Adrenal gland (tissue), 12 donors: Measurements from ENCODE around the gene SLC9A9. TPM values are rescaled to one million over a fixed set of nuclear protein-coding genes. Genes with fewer than 3 reads are reported as not detected.

Source experiments
- DNase-seq, 7 donors: peaks; one replicate each; pipeline ENCODE4 v3.0.0-alpha.2; 2019 to 2020
- H3K27ac ChIP-seq, 5 donors: fragments of 200-600 bp; sonication (generic) in 4 of 5; 1 replicate in 3 of 5; 2 replicates in 2 of 5; pipeline versions ENCODE4 v1.5.1 to v1.8.0; 2016 to 2020; ENCODE audit warnings: mild to moderate bottlenecking in 1 of 5
- H3K27me3 ChIP-seq: fragments of 200-600 bp; 2 replicates; pipeline ENCODE4 v1.8.0; 2021
- H3K36me3 ChIP-seq, 2 donors: fragments of 200-600 bp; replicated peaks in 1 of 2; 1 replicate in 1 of 2; 2 replicates in 1 of 2; pipeline versions ENCODE4 v1.5.1 to v1.8.0; 2018 to 2022
- H3K4me1 ChIP-seq, 2 donors: fragments of 200-600 bp; replicated peaks in 1 of 2; 1 replicate in 1 of 2; 2 replicates in 1 of 2; pipeline versions ENCODE4 v1.5.1 to v1.8.0; 2018 to 2021
- H3K4me3 ChIP-seq, 4 donors: fragments of 200-600 bp; sonication (generic) in 3 of 4; one replicate each; pipeline ENCODE4 v1.5.1; 2016 to 2018
- H3K9me3 ChIP-seq, 3 donors: fragments of 200-600 bp; sonication (generic) in 1 of 3; replicated peaks in 1 of 3; 1 replicate in 2 of 3; 2 replicates in 1 of 3; pipeline versions ENCODE4 v1.5.1 to v1.8.0; 2016 to 2021
- CTCF ChIP-seq, 6 experiments: fragments of 450-650 bp in 4 of 6; fragments of 200-600 bp in 2 of 6; sonication (generic) in 1 of 6; IDR thresholded peaks; 1 replicate in 5 of 6; 2 replicates in 1 of 6; pipeline versions ENCODE4 v1.5.1 to v1.8.0; 2016 to 2021; ENCODE audit warnings: antibody characterized with exemption in 6 of 6, mild to moderate bottlenecking in 2 of 6, moderate library complexity in 1 of 6
- POLR2A ChIP-seq, 2 donors: fragments of 450-650 bp; IDR thresholded peaks; one replicate each; pipeline ENCODE4 v1.6.1; 2017; ENCODE audit warnings: antibody characterized with exemption in 2 of 2, mild to moderate bottlenecking in 2 of 2, moderate library complexity in 1 of 2
- WGBS, 4 donors: extraction: QIAGEN DNeasy Blood & Tissue Kit in 2 of 4; methylation state at CpG; one replicate each; pipeline versions ENCODE4 v1.1.5 to v1.1.7; 2013 to 2017; 5-methylcytosine and 5-hydroxymethylcytosine counted together
- intact Hi-C, 2 donors: fragments of 100-400 bp; cut with DNase I; formaldehyde crosslinking; loops; one replicate each; pipeline versions ENCODE4 v1.14.1 to v1.15.0; 2022 to 2023
- polyA plus RNA-seq, 3 donors: library from polyadenylated mRNA; stranded (reverse); fragments of 200-250 nt in 2 of 3; fragments of 350-450 nt in 1 of 3; fragmentation: Illumina TruSeq in 1 of 3; extraction: RNeasy Lipid Tissue Mini Kit (QIAGEN cat#74804) in 1 of 3; gene quantifications; one replicate each; pipeline ENCODE4 v1.2.3, GENCODE V29; 2013 to 2014
- total RNA-seq, 9 donors: library from RNA; depleted of rRNA in 4 of 9; stranded (reverse); fragments of >200 nt in 4 of 9; fragments of 120-200 nt in 1 of 9; fragmentation: NEBNext Ultra II Directional in 1 of 9; extraction: Animal tissue kit (Norgen Biotek cat#: 25700) in 1 of 9; gene quantifications; one replicate each; pipeline versions ENCODE4 v1.1.0 to v1.2.4, GENCODE V29; 2013 to 2023
- donor health status: healthy with polysubstance abuse.
- donor health status: Bipolar disorder and iron deficiency.
- donor health status: DM: yes; HTN: yes; CAD: no.
- donor health status: DM: no; HTN: no; CAD: no.
- donor health status: DM: no; HTN: no; CAD: no.
- donor health status: DM: yes; HTN: yes; CAD: no.

Gene SLC9A9
- total and polyA plus RNA-seq, 12 donors, result 4.2 to 23.7 (median 13.5) TPM

- intact Hi-C loops, result no loop called here
- H3K9me3 ChIP-seq, result no peaks in the 10 kb centered on the region
These were observed 627.5 kb downstream of the SLC9A9 start for GRCh38 chr3:143220741-143221140.

DNA sequence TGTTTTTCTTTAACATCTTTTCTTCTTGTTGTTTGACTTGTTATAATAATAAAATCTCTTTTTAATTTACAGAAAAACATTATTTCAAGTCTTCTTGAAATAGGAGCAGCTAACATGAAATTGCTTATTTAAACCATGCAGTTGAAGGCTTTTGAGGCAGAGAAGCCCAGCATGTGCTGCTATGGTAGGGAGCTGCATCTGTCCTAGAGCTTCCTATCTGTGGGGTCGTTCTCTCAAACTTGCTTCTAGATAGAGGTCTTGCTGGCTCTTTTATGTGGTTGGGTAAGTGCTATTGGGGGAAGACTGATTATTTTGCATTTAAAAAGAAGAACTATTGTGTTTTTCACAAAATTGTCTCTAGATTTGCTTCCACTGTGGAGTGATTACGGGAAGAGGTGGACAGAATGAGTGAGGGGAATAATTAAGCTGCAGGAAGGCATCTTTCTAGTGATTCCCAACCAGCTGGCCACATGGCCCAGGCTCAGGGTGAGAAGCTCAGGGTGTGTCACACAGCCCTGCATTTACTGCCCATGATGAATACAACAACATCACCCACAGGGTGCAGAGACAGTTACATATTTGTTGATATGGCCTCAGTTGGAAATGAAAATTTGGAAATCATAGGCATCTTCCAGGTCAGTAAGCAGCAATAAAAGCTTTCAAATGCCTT, 630.0 kb downstream of the SLC9A9 start:
- no peak for DNase-seq
- WGBS, 4 donors, result 73 to 92% (median 85%) methylated on average over 2 of the region's 2 CpGs
- no peak for TF ChIP-seq POLR2A (IDR thresholded peaks at IDR 0.05)
- no peak for TF ChIP-seq CTCF (IDR thresholded peaks at IDR 0.05)
- Histone ChIP-seq H3K27me3 (no peaks in the 10 kb centered on the region), H3K36me3 (no peaks in the 10 kb centered on the region), H3K9me3 (no peaks in the 10 kb centered on the region), H3K27ac (no peak overlapping the region), H3K4me1 (peaks cover 0 to 7% of the 10 kb centered on the region in 2 donors), H3K4me3 (no peak overlapping the region)
- intact Hi-C loops, result no loop called here

More at GRCh38 chr3:143220741-143221140, 627.5 kb downstream of the SLC9A9 start:
- Histone ChIP-seq H3K27ac (no peak overlapping the region), H3K36me3 (no peaks in the 10 kb centered on the region), H3K27me3 (no peaks in the 10 kb centered on the region), H3K4me1 (peaks cover 0 to 7% of the 10 kb centered on the region in 2 donors), H3K4me3 (no peak overlapping the region)
- WGBS, 4 donors, result 90 to 100% (median 94%) methylated on average over 2 to 3 of the region's 3 CpGs
- no peak for DNase-seq
- TF ChIP-seq POLR2A (IDR thresholded peaks at IDR 0.05), result no peak
- no peak for TF ChIP-seq CTCF (IDR thresholded peaks at IDR 0.05)

DNA sequence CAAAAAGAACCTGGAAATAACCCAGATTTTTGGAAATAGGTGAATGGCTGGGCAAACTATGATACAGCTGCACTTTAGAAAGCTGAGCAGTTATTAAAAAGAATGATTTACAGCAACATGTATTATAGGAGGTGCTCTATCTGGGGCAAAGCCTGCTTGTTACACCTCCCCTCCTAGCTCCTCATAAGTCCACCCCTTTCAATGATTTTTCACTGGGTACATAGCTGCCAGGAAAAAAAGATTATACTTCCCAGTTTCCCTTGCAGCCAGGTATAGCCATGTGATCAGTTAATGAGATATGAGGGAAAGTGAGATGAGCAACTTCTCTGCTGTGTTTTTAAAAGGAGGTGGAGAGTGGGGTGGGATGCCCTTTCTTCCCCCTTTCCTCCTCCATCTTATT, 631.0 kb downstream of the SLC9A9 start:
- Histone ChIP-seq H3K27ac (no peak overlapping the region), H3K9me3 (no peaks in the 10 kb centered on the region), H3K4me1 (peaks cover 0 to 1% of the 10 kb centered on the region in 2 donors), H3K27me3 (no peaks in the 10 kb centered on the region), H3K36me3 (no peaks in the 10 kb centered on the region), H3K4me3 (no peak overlapping the region)
- no peak for TF ChIP-seq CTCF (IDR thresholded peaks at IDR 0.05)
- no peak for TF ChIP-seq POLR2A (IDR thresholded peaks at IDR 0.05)
- no peak for DNase-seq
- intact Hi-C loops, result no loop called here

DNA sequence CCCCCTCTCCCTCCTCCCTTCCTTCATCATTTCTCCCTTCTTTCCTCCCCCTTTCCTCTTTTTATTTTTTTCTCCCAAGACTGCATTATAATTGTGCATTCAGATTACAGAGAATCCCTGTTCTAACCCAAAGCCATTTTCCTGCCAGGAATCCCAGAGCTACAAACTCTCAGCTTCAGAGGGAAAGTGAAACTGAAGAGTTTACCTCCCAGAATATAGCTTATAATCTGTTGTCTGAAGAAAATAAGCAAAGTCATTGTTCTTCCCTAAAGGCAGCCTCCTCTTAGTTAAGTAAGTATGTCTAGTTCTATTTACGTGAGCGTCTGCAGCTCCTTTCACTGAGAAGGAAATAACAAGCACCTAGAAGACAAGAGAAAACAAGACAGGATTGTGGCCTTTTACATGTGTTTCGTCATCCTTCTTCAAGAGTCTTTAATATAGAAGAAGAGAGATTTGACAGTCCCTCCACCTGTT, 631.5 kb downstream of the SLC9A9 start:
- Histone ChIP-seq H3K27me3 (no peaks in the 10 kb centered on the region), H3K4me3 (no peak overlapping the region), H3K36me3 (no peaks in the 10 kb centered on the region), H3K9me3 (no peaks in the 10 kb centered on the region), H3K4me1 (no peaks in the 10 kb centered on the region), H3K27ac (no peak overlapping the region)
- DNase-seq, result no peak
- intact Hi-C loops, result no loop called here
- TF ChIP-seq POLR2A (IDR thresholded peaks at IDR 0.05), result no peak
- no peak for TF ChIP-seq CTCF (IDR thresholded peaks at IDR 0.05)
- 49 to 62% (median 60%) methylated on average over 3 of the region's 3 CpGs for WGBS, 4 donors

Other genes with a start within 250 kb of the SLC9A9 start
- gene DIPK2A, start 123.4 kb upstream of the SLC9A9 start, total RNA-seq, result 10 to 100 TPM; 11.8 to 43.7 (median 21.4) TPM
- 10 to 100 TPM in 1 of 3 donors, 1 to 10 TPM in 2; 2.5 to 19.3 (median 2.9) TPM for gene DIPK2A, start 123.4 kb upstream of the SLC9A9 start, polyA plus RNA-seq